Uterus (tissue), 4 donors: ENCODE results near the gene CCDC134. TPM values are rescaled to one million over a fixed set of nuclear protein-coding genes. Genes with fewer than 3 reads are reported as not detected.

Source experiments
- DNase-seq, 2 donors: peaks; one replicate each; pipeline ENCODE4 v3.0.0-alpha.2; 2019 to 2020
- H3K27ac ChIP-seq, 2 donors: fragments of 200-600 bp; sonication (generic); 1 replicate in 1 of 2; 2 replicates in 1 of 2; pipeline ENCODE4 v1.5.1; 2016 to 2018
- H3K27me3 ChIP-seq, 2 donors: fragments of 200-600 bp; sonication (generic); one replicate each; pipeline ENCODE4 v1.5.1; 2018 to 2019; ENCODE audit warnings: control low read depth in 1 of 2
- H3K36me3 ChIP-seq, 2 donors: fragments of 200-600 bp; sonication (generic); one replicate each; pipeline ENCODE4 v1.5.1; 2019; ENCODE audit warnings: control low read depth in 1 of 2
- H3K4me1 ChIP-seq, 2 donors: fragments of 200-600 bp; sonication (generic); one replicate each; pipeline ENCODE4 v1.5.1; 2018 to 2019; ENCODE audit warnings: control low read depth in 1 of 2
- H3K4me3 ChIP-seq, 2 donors: fragments of 200-600 bp; sonication (generic); 1 replicate in 1 of 2; 2 replicates in 1 of 2; pipeline ENCODE4 v1.5.1; 2018 to 2019; ENCODE audit warnings: mild to moderate bottlenecking in 1 of 2
- H3K9me3 ChIP-seq, 2 donors: fragments of 200-600 bp; sonication (generic); one replicate each; pipeline ENCODE4 v1.5.1; 2019; ENCODE audit warnings: control low read depth in 1 of 2
- POLR2A ChIP-seq, 2 donors: fragments of 450-650 bp; IDR thresholded peaks; one replicate each; pipeline ENCODE4 v1.6.1; 2016; ENCODE audit warnings: antibody characterized with exemption in 2 of 2, mild to moderate bottlenecking in 1 of 2, moderate library complexity in 1 of 2
- intact Hi-C: fragments of 100-400 bp; cut with DNase I; formaldehyde crosslinking; loops from one replicate; pipeline ENCODE4 v1.15.1; 2023; ENCODE audit warnings: low total_unique reads
- total RNA-seq, 4 donors: library from RNA; depleted of rRNA in 3 of 4; stranded (reverse); fragments of >200 nt in 3 of 4; gene quantifications; one replicate each; pipeline versions ENCODE4 v1.1.0 to v1.2.4, GENCODE V29; 2014 to 2023
- TF ChIP-seq, protein P1 (sequence below), 4 experiments: fragments of 200-600 bp in 2 of 4; fragments of 450-650 bp in 2 of 4; sonication (generic) in 2 of 4; IDR thresholded peaks; one replicate each; pipeline ENCODE4 v1.5.1; 2016 to 2019; ENCODE audit warnings: antibody characterized with exemption in 4 of 4, mild to moderate bottlenecking in 2 of 4, moderate library complexity in 1 of 4
- donor health status: DM: yes; HTN: yes; CAD: no.

CCDC134 gene
- total RNA-seq, 4 donors from 2014 or later, result 4.1 to 24.3 (median 11.0) TPM

DNA sequence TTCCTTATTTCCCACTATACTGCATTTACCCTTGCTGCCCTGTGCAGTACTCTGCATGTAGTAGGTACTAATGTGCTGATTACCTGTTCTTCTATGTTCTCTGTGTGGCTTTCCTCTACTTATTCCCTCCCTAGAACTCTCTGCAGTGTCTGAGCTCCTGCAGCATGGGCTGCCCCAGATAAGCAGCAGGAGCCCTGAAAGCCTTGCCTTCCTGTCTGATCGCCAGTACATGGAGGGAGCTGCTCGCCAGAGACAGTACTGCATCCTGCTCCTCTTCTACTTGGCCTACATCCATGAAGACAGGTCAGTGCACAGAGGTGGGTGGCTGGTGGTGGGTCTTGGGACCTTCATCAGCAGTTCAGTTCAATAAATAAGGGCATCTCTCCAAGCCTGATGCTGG lies 42.2 kb upstream of the CCDC134 start:
- Histone ChIP-seq H3K27me3 (no peaks in the 10 kb centered on the region), H3K4me3 (no peak overlapping the region), H3K27ac (no peak overlapping the region), H3K9me3 (no peaks in the 10 kb centered on the region), H3K4me1 (no peaks in the 10 kb centered on the region), H3K36me3 (no peaks in the 10 kb centered on the region)
- no peak for DNase-seq
- intact Hi-C loops, result no loop called here
- TF ChIP-seq, protein P1, sequence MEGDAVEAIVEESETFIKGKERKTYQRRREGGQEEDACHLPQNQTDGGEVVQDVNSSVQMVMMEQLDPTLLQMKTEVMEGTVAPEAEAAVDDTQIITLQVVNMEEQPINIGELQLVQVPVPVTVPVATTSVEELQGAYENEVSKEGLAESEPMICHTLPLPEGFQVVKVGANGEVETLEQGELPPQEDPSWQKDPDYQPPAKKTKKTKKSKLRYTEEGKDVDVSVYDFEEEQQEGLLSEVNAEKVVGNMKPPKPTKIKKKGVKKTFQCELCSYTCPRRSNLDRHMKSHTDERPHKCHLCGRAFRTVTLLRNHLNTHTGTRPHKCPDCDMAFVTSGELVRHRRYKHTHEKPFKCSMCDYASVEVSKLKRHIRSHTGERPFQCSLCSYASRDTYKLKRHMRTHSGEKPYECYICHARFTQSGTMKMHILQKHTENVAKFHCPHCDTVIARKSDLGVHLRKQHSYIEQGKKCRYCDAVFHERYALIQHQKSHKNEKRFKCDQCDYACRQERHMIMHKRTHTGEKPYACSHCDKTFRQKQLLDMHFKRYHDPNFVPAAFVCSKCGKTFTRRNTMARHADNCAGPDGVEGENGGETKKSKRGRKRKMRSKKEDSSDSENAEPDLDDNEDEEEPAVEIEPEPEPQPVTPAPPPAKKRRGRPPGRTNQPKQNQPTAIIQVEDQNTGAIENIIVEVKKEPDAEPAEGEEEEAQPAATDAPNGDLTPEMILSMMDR (IDR thresholded peaks at IDR 0.05), result no peak
- TF ChIP-seq POLR2A (IDR thresholded peaks at IDR 0.05), result no peak

DNA sequence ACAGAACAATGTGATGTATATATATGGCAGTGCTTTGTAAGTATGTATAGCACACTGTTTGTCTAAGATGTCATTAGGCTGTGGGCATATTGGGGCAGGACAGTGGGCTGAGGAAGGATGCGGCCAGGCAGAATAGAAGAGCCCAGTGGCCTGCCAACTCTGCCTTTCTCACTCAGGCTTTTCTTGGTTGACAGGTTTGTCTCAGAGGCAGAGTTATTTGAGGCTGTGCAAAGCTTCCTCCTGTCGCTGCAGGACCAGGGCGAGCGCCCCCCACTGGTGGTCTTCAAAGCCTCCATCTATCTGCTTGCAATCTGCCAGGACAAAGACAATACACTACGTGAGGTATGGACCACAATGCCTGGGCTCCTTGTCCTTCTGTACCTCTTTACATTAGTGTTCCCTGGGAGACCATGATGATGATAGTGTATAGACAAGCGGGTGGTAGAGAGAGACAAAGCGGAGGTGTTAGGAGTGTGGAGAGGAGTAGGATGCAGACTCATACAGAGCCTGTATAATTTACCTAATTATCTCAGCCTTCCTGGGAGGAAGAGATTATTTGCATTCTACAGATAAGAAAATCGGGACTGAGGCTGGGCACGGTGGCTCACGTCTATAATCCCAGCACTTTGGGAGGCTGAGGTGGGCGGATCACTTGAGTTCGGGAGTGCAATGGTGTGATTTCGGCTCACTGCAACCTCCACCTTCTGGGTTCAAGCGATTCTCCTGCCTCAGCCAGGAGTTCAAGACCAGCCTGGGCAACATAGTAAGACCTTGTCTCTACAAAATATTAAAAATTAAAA lies 37.3 kb upstream of the CCDC134 start:
- Histone ChIP-seq H3K4me1 (no peaks in the 10 kb centered on the region), H3K27me3 (no peaks in the 10 kb centered on the region), H3K9me3 (no peaks in the 10 kb centered on the region), H3K27ac (no peak overlapping the region), H3K36me3 (no peaks in the 10 kb centered on the region), H3K4me3 (no peak overlapping the region)
- TF ChIP-seq POLR2A (IDR thresholded peaks at IDR 0.05), result no peak
- TF ChIP-seq, protein P1 (IDR thresholded peaks at IDR 0.05), result no peak
- intact Hi-C loops, result no loop called here
- no peak for DNase-seq

DNA sequence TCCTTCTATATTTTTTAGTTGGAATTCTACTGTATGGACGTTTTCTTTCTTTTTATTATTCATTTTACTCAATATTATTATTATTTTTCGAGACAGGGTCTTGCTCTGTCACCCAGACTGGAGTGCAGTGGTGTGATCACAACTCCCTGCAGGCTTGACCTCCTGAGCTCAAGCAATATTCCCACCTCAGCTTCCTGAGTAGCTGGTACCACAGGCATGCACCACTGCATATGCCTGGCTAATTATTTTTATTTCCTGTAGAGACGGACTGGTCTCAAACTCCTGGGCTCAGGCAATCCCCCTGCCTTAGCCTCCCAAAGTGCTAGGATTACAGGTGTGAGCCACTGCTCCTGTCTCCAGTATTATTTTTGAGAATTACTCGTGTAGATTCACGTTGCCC lies 34.0 kb upstream of the CCDC134 start:
- no peak overlapping the region for H3K4me3 ChIP-seq
- H3K27me3 ChIP-seq, result no peaks in the 10 kb centered on the region
- intact Hi-C loops, result no loop called here
- no peaks in the 10 kb centered on the region for H3K4me1 ChIP-seq
- H3K27ac ChIP-seq, result no peak overlapping the region
- H3K9me3 ChIP-seq, result no peaks in the 10 kb centered on the region
- no peak for DNase-seq
- no peak for TF ChIP-seq POLR2A (IDR thresholded peaks at IDR 0.05)
- TF ChIP-seq, protein P1 (IDR thresholded peaks at IDR 0.05), result no peak
- H3K36me3 ChIP-seq, result no peaks in the 10 kb centered on the region

DNA sequence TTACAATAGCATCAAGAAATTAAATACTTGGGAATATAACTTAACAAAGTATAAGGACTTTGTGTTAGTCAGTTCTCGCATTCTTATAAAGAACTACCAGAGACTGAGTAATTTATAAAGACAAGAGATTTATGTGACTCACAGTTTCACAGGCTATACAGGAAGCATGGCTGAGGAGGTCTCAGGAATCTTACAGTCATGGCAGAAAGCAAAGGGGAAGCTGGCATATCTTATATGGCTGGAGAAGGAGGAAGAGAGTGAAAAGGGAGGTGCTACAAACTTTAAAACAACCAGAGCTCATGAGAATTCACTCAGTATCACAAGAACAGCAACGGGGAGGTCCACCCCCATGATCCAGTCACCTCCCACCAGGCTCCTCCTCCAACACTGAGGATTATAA lies 32.0 kb upstream of the CCDC134 start:
- intact Hi-C loops, result no loop called here
- TF ChIP-seq, protein P1 (IDR thresholded peaks at IDR 0.05), result no peak
- TF ChIP-seq POLR2A (IDR thresholded peaks at IDR 0.05), result no peak
- H3K27ac ChIP-seq, result no peak overlapping the region
- no peaks in the 10 kb centered on the region for H3K27me3 ChIP-seq
- no peaks in the 10 kb centered on the region for H3K36me3 ChIP-seq
- H3K9me3 ChIP-seq, result no peaks in the 10 kb centered on the region
- H3K4me1 ChIP-seq, result no peaks in the 10 kb centered on the region
- H3K4me3 ChIP-seq, result no peak overlapping the region
- DNase-seq, result no peak

DNA sequence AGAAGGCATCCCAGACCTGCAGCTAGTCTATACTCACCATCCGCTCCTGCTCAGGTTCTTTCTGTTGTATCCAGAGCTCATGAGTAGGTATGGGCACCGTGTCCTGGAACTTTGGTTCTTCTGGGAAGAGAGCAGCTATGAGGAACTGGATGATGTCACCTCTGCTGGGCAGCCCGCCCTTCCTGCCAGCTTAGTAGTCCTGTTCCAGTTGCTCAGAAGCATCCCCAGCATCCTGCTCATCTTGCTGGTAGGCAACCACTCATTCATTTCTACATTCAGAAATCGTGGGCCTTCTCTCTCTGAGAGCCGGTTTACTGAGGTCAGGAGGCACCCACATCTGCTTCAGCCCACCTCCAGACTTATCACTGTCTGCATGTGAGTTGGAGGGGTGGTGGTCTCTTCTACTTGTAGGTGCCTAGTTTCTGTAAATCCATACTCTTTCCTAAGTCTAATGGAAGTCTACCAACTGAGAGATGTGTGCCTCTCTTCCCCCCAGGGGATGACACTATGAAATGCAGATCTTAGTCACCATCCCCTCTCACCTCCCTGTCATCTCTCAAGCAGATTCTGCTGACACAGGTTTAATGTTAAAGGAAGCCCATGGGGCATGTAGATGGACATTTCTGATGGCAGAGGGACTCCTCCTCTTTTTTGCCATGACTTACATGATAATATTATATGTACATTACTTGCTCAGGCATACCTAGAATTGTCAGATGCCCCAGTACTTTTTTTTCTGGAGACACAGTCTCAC lies 29.6 kb upstream of the CCDC134 start:
- H3K4me1 ChIP-seq, result no peaks in the 10 kb centered on the region
- no peaks in the 10 kb centered on the region for H3K9me3 ChIP-seq
- intact Hi-C loops, result no loop called here
- no peaks in the 10 kb centered on the region for H3K36me3 ChIP-seq
- H3K27ac ChIP-seq, result no peak overlapping the region
- no peaks in the 10 kb centered on the region for H3K27me3 ChIP-seq
- DNase-seq, result no peak
- TF ChIP-seq, protein P1 (IDR thresholded peaks at IDR 0.05), result no peak
- TF ChIP-seq POLR2A (IDR thresholded peaks at IDR 0.05), result no peak
- no peak overlapping the region for H3K4me3 ChIP-seq
